ENCODE results near the gene KDM4C.
"Not testable (repeated sequence)": the region's sequence is repeated elsewhere in the genome, so short reads cannot be mapped to it uniquely, and the experiment has no call there.

KDM4C gene

GRCh38 chr9:6757456-6758247 lies at the start of gene KDM4C:
TSS of gene KDM4C (plus strand) at chr9:6757973. CDS start at chr9:6792989, 35,016 bp downstream.
- DNase-seq: peak; percentile 99

- DNase-seq: no peak
These were observed 49.0 kb upstream of the KDM4C start for GRCh38 chr9:6708732-6709131.

GRCh38 chr9:6711403-6711802 lies 46.4 kb upstream of the KDM4C start:
- no peak for DNase-seq

DNA sequence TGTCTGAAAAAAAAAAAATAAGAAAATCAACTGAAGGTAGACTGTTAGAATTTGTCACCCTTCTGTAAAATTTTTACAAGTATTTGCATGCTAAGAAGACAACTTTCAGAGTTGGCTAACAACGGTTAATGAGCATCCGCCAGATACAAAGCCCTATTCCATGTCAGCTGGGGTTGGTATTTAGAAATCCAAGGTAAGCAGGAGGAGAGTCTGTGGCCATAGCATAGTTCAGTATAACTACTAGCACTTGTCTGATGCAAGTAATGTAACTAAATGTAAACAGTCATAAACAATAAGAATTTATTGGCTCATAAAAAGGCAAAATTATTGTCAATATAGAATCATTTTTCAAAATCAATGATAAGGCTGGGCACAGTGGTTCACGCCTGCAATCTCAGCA lies 45.7 kb upstream of the KDM4C start:
- no peak for DNase-seq

- no peak for DNase-seq
These were observed 43.6 kb upstream of the KDM4C start for GRCh38 chr9:6714176-6714575.

DNA sequence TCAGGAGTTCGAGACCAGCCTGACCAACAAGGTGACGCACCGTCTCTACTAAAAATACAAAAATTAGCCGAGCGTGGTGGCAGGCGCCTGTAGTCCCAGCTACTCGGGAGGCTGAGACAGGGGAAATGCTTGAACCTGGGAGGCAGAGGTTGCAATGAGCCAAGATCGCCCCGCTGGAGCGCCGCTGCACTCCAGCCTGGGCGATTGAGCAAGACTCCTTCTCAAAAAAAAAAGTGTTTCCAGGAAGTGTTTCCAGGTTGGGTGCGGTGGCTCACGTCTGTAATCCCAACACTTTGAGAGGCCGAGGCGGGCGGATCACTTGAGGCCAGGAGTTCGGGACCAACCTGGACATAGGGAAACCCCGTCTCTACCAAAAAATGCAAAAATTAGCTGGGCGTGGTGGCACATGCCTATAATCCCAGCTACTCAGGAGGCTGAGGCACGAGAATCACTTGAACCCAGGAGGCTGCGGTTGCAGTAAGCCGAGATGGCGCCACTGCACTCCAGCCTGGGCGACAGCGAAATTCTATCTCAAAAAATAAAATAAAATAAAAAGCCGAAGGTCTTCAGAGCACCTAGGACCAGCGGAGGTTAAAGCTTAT lies 42.5 kb upstream of the KDM4C start:
- DNase-seq: not testable (repeated sequence)

DNA sequence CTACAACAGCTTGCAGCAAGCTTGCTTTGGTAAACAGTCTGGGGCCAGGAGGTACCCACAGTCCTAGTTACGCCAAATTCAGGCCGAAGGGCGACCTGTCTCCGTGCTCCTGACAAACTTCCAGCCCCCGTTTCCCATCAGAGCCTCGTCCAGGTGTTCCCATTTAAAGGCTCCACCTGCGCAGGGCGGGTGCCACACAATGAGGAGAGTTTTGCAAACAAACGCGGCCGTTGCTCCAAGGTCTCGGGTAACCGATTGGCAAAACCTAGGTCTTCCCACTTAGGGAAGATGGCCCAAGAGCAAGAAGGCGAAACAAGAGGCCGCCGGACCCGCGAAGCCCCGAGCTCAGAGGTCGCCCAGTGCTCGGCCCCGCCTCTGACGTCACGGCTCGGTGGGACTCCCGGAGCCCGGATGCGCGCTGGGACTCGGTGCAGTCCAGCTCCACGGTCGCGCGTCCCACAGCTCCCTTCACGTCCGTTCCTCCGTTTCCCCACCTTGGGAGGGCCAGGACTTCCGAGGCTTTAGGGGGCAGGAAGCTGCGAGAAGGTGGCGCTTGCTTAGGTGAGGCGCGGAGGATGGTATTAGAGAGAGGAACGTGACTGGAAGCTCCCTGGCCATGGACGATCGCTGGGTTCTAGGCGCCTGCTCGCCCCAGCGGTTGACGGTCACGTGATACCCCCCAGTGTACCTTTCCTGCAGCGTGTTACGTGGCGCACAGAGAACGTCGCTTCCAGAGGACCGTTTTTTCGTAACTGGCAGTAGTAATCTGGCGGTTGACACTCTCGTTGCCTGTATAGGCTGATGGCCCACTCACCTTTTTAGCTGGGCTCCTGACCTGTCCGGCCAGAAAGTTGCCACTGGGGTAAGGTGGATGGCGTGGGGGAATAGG lies 41.8 kb upstream of the KDM4C start:
- peak; percentile 61 for DNase-seq

DNA sequence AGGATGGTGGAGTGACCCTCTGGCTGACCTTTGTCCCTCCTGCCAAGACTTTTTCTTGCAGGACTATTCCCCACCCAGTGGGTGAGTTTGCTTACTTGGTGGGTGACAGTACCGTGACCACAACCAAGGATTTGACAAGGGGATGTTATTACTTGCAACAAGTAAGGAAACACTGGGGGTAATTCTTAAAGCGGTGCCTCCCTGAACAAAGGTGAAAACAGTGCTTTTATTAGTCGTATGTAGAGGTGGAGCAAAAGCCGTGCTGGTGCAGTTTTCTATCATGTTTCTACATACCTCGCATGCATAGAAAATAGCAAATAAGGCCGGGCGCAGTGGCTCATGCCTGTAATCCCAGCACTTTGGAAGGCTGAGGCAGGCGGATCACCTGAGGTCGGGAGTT lies 41.0 kb upstream of the KDM4C start:
- no peak for DNase-seq

GRCh38 chr9:6723881-6724420 lies 33.8 kb upstream of the KDM4C start:
- DNase-seq: peak; percentile 47

DNA sequence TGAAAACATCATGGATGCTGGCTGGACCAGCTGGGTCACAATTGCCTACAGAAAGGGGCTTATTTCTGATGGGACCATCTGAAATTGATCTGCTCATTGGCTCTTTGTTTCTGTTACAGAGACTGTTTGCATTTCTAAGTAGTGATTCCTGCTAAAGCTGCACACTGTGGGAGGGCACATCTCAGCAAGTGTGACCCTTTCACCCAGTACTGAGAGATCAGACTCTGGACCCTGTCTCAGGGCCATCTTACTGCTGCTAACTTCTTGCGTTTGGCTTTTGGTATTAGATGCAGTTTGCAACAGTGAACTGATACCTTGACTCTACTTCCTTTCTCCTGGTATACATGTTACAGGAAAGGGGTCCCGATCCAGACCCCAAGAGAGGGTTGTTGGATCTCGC lies 24.5 kb upstream of the KDM4C start:
- DNase-seq: no peak

GRCh38 chr9:6733831-6734230 lies 23.9 kb upstream of the KDM4C start:
- no peak for DNase-seq

- no peak for DNase-seq
These were observed 22.4 kb upstream of the KDM4C start for GRCh38 chr9:6735422-6735821.

DNA sequence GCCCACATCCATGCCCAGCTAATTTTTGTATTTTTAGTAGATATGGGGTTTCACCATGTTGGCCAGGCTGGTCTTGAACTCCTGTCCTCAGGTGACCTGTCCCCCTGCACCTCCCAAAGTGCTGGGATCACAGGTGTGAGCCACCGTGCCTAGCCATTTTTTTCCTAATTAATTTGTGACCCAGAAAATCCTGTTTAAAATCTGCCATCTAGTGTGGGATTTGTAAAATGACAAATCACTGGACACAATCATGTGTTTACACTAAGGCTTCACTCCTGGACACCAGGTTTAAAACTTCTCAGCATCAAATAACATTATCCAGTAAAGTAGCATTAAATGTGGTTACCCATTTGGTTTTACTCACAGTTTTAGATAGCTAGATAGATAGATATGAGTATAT lies 18.6 kb upstream of the KDM4C start:
- no peak for DNase-seq

- DNase-seq: not testable (repeated sequence)
These were observed 8.9 kb upstream of the KDM4C start for GRCh38 chr9:6748861-6749260.

DNA sequence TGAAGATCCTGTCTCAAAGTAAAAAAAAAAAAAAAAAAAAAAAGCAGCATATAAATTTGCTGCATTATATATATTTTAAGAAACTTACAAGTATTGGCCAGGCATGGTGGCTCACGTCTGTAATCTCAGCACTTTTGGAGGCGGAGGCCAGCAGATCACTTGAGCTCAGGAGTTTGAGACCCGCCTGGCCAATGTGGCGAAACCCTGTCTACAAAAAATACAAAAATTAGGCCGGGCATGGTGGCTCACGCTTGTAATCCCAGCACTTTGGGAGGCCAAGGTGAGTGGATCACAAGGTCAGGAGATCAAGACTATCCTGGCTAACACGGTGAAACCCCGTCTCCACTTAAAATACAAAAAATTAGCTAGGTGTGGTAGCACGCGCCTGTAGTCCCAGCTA lies 2.9 kb upstream of the KDM4C start:
- DNase-seq: not testable (repeated sequence)

GRCh38 chr9:6757132-6757455 lies 679 bp upstream of the KDM4C start:
- DNase-seq: no peak

DNA sequence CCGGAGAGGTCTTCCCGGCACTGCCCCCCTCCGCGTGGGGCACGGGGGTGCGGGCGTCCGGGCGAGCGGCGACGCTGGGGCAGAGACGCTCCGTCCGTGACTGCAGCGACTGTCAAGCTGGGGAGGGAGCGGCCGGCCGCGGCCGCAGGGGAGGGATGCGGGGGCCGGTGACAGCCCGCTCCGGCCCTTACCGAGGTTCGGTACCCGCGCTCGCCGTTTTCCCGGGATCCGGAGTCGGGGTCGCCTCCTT lies 400 bp downstream of the KDM4C start:
- DNase-seq: no peak

DNA sequence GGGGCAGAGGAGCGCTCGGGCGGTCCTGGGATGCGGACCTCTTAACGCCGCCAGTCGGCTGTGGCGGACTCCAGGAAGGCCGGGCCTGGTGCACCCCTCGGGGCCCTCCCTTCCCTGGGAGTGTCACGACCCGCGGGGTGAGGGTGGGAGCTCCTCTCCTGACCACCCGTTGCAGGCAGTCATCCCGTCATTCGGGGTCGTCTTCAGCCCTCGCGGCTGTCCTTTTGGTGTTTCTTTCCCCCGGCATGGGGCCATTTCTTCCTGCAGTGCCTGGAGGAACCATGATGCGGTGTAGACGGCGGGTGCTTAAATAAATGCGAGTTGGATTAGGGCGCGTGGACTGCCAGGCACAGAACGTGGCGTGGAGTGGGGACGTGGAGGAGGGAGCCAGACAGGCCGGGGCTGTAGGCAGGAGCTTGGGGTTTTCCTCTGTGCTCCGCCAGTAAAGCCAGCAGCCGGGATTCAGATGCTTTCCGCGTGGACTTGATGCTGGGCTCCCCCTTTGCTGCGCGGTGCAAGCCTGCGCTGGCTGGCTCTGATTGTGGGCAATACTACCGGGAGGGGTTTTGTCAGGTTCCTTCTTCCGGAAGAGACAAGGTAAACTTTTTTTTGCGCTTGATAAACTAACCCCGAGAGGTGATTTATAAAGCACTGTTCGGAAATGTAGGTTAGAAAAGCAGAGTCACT lies 868 bp downstream of the KDM4C start:
- peak; percentile 88 for DNase-seq

GRCh38 chr9:6759185-6759977 lies 1.6 kb downstream of the KDM4C start:
- no peak for DNase-seq

DNA sequence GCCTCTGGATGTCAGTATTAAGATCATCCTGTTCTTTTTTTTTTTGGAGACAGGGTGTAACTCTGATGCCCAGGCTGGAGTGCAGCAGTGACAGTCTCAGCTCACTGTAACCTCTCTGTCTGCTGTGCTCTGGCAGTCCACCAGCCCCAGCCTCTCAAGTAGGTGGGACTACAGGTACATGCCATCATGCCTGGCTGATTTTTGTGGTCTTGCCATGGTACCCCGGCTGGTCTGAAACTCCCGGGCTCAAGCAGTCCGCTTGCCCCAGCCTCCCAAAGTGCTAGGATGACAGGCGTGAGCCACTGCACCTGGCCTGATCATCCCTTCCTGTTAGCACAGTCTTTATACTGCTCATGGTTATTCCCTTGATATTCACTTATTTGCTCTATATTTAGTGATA lies 3.5 kb downstream of the KDM4C start:
- DNase-seq: no peak

DNA sequence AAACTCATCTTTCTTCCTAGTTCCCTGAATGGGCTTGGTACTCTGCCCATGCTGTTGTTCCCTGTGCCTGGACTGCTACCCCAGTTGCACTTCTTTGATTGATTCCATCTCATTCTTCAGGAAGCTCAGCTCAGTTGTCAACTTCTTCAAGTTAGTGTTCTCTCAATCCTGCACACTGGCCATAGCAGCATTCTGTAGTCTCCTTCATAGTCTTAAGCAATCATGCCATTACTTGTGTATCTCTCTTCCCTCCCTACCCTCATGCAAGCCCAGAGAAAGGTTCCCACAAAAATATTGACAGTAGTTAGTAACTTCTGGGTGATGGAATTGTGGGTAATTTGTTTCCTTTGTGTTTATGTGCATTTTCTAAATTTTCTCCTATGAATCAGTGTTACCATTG lies 5.5 kb downstream of the KDM4C start:
- DNase-seq: no peak

DNA sequence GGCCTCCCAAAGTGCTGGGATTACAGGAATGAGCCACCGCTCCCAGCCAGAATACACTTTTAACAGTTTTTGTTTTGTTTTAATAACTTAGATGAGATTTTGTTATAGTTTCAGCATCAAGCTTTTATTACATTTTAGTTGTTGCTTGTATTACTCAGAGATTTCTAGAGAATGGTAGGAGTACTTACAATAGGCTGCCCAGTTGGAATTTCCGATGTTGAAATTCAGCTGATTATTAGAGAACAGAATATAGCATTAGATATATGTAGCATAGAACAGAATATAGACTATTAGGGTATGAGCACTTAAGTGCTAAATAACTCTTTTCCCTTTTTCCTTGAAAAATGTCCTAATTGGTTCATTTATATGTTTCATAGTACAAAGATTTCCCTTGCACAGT lies 6.2 kb downstream of the KDM4C start:
- DNase-seq: no peak
